IMR-90 (cell line): Measurements from ENCODE around the gene TRNAU1AP. TPM values are rescaled to one million over a fixed set of nuclear protein-coding genes. Genes with fewer than 3 reads are reported as not detected.
A peak's percentile ranks its signal among the peaks of the same experiment; 100 is the strongest.

ENCODE experiments used
- ATAC-seq: fragments of 200-7000 bp; cut with Tn5 transposase; 2 replicates; pipeline ENCODE4 v1.9.1; 2020; ENCODE audit warnings: low read depth, mild to moderate bottlenecking, moderate library complexity
- BruUV-seq: library from RNA; stranded (reverse); fragments of 400-500 nt; replicated peaks from 2 replicates; lab custom pipeline; 2021; lab: Mats Ljungman, UMichigan
- CTCF ChIA-PET: fragments of 300-600 bp; formaldehyde crosslinking; extraction: SDS; loops from one replicate; lab custom pipeline; 2021; ENCODE audit warnings: antibody characterized with exemption; lab: Yijun Ruan, JAX
- POLR2A ChIA-PET: fragments of 300-600 bp; sonication (Branson Sonifier 250); formaldehyde crosslinking; loops from one replicate; lab custom pipeline; 2022; ENCODE audit warnings: antibody characterized with exemption; ENCODE audit not compliant: unreplicated experiment; lab: Charles Lee
- DNase-seq: peaks from one replicate; pipeline ENCODE4 v3.0.0; 2013
- H2AFZ ChIP-seq: replicated peaks from 2 replicates; pipeline ENCODE3; 2013; ENCODE audit warnings: low read length, mild to moderate bottlenecking; ENCODE audit not compliant: poor library complexity
- H2AK5ac ChIP-seq: 2 replicates; pipeline ENCODE4 v1.6.1; 2013; ENCODE audit warnings: low read depth, low read length, inconsistent platforms
- H2AK9ac ChIP-seq: replicated peaks from 2 replicates; pipeline ENCODE3; 2013; ENCODE audit warnings: mild to moderate bottlenecking, low read depth, low read length, moderate library complexity; ENCODE audit not compliant: poor library complexity
- H2BK120ac ChIP-seq: 2 replicates; pipeline ENCODE4 v1.6.1; 2013; ENCODE audit warnings: low read depth, low read length, inconsistent platforms
- H2BK15ac ChIP-seq: 3 replicates; pipeline ENCODE4 v1.6.1; 2013; ENCODE audit warnings: low read depth, low read length, inconsistent platforms
- H2BK20ac ChIP-seq: 2 replicates; pipeline ENCODE4 v1.6.1; 2013; ENCODE audit warnings: low read depth, mild to moderate bottlenecking, inconsistent platforms, low read length, moderate library complexity
- H2BK5ac ChIP-seq: 2 replicates; pipeline ENCODE4 v1.6.1; 2013; ENCODE audit warnings: mild to moderate bottlenecking, low read depth, low read length, inconsistent platforms; ENCODE audit not compliant: poor library complexity, severe bottlenecking
- H3K14ac ChIP-seq: replicated peaks from 2 replicates; pipeline ENCODE4 v1.6.1; 2013; ENCODE audit warnings: low read depth, low read length, inconsistent platforms
- H3K18ac ChIP-seq: 2 replicates; pipeline ENCODE4 v1.6.1; 2013; ENCODE audit warnings: low read depth, low read length, control low read depth
- H3K23ac ChIP-seq: 2 replicates; pipeline ENCODE4 v1.6.1; 2013; ENCODE audit warnings: low read depth, low read length, inconsistent platforms
- H3K27ac ChIP-seq: 2 replicates; pipeline ENCODE4 v1.5.1; 2013; ENCODE audit warnings: mild to moderate bottlenecking, control low read depth, low read length; ENCODE audit not compliant: insufficient read depth
- H3K27me3 ChIP-seq: 2 replicates; pipeline ENCODE4 v1.6.1; 2013; ENCODE audit warnings: low read length; ENCODE audit not compliant: control insufficient read depth, insufficient read depth
- H3K36me3 ChIP-seq: 2 replicates; pipeline ENCODE4 v1.6.1; 2013; ENCODE audit warnings: low read length, mixed read lengths; ENCODE audit not compliant: control insufficient read depth, insufficient read depth
- H3K4ac ChIP-seq: 2 replicates; pipeline ENCODE4 v1.6.1; 2013; ENCODE audit warnings: low read depth, low read length, inconsistent platforms
- H3K4me1 ChIP-seq: 2 replicates; pipeline ENCODE4 v1.6.1; 2013; ENCODE audit warnings: low read length, mixed read lengths; ENCODE audit not compliant: control insufficient read depth, insufficient read depth
- H3K4me2 ChIP-seq: 2 replicates; pipeline ENCODE4 v1.6.1; 2013; ENCODE audit warnings: low read depth, mild to moderate bottlenecking, control low read depth, low read length, moderate library complexity
- H3K4me3 ChIP-seq: 2 replicates; pipeline ENCODE4 v1.5.1; 2013; ENCODE audit warnings: low read depth, mild to moderate bottlenecking, control low read depth, low read length, moderate library complexity; ENCODE audit not compliant: insufficient read depth
- H3K56ac ChIP-seq: 2 replicates; pipeline ENCODE4 v1.6.1; 2013; ENCODE audit warnings: low read length, inconsistent platforms; ENCODE audit not compliant: insufficient read depth; ENCODE audit errors: extremely low read depth
- H3K79me1 ChIP-seq, 2 experiments: 2 replicates each; pipeline ENCODE4 v1.6.1; 2013; ENCODE audit warnings: low read length in 2 of 2, inconsistent platforms in 1 of 2, low read depth in 1 of 2
- H3K9ac ChIP-seq: 2 replicates; pipeline ENCODE4 v1.6.1; 2013; ENCODE audit warnings: low read depth, low read length, control low read depth
- H3K9me1 ChIP-seq: 2 replicates; pipeline ENCODE4 v1.6.1; 2013; ENCODE audit warnings: low read length, inconsistent platforms; ENCODE audit not compliant: insufficient read depth
- H3K9me3 ChIP-seq: 2 replicates; pipeline ENCODE4 v1.6.1; 2013; ENCODE audit warnings: low read length; ENCODE audit not compliant: control insufficient read depth, insufficient read depth
- H4K20me1 ChIP-seq: 2 replicates; pipeline ENCODE4 v1.6.1; 2013; ENCODE audit warnings: low read length, inconsistent platforms; ENCODE audit not compliant: insufficient read depth
- H4K5ac ChIP-seq: 2 replicates; pipeline ENCODE4 v1.6.1; 2013; ENCODE audit warnings: mild to moderate bottlenecking, low read depth, low read length, control low read depth
- H4K8ac ChIP-seq, 2 experiments: 2 replicates each; pipeline ENCODE4 v1.6.1; 2013; ENCODE audit warnings: low read depth in 2 of 2, low read length in 2 of 2, control low read depth in 1 of 2, inconsistent platforms in 1 of 2
- H4K91ac ChIP-seq: 2 replicates; pipeline ENCODE4 v1.6.1; 2013; ENCODE audit warnings: low read depth, low read length, inconsistent platforms; ENCODE audit not compliant: insufficient read depth
- BHLHE40 ChIP-seq: fragments of 150-350 bp; IDR thresholded peaks from 2 replicates; pipeline ENCODE4 v1.6.1; 2016; ENCODE audit warnings: mild to moderate bottlenecking, low read depth, low read length
- MAZ ChIP-seq: IDR thresholded peaks from 2 replicates; pipeline ENCODE4 v1.6.1; 2012; ENCODE audit warnings: low read depth, mild to moderate bottlenecking, low read length, improper control_type of control experiment, moderate library complexity, borderline replicate concordance
- MXI1 ChIP-seq: IDR thresholded peaks from 2 replicates; pipeline ENCODE4 v1.6.1; 2012; ENCODE audit warnings: low read depth, mild to moderate bottlenecking, low read length, moderate library complexity, borderline replicate concordance
- RCOR1 ChIP-seq: IDR thresholded peaks from 2 replicates; pipeline ENCODE4 v1.6.1; 2012; ENCODE audit warnings: mild to moderate bottlenecking, low read length, improper control_type of control experiment; ENCODE audit not compliant: insufficient replicate concordance
- RFX5 ChIP-seq: IDR thresholded peaks from 2 replicates; pipeline ENCODE4 v1.8.0; 2012; ENCODE audit warnings: low read depth, mild to moderate bottlenecking, low read length, moderate library complexity
- SMC3 ChIP-seq: fragments of 150-350 bp; IDR thresholded peaks from 2 replicates; pipeline ENCODE4 v1.6.1; 2016; ENCODE audit warnings: low read depth, mild to moderate bottlenecking, antibody characterized with exemption, low read length, moderate library complexity
- WGBS, 2 experiments: methylation state at CpG; one replicate each; pipeline versions ENCODE4 v1.1.5 to v1.1.7; 2013; ENCODE audit warnings: missing lambda C conversion rate in 2 of 2; ENCODE audit not compliant: insufficient read length in 1 of 2; ENCODE audit errors: extremely low coverage in 2 of 2; 5-methylcytosine and 5-hydroxymethylcytosine counted together
- dilution Hi-C: fragments of 300-500 bp; cut with HindIII; formaldehyde crosslinking; loops from one replicate; pipeline ENCODE4 v1.14.3; 2018; ENCODE audit warnings: low sequenced_read_pairs; ENCODE audit not compliant: unreplicated experiment
- in situ Hi-C: fragments of 300-500 bp; cut with MboI; formaldehyde crosslinking; loops from 3 replicates; pipeline ENCODE4 v1.14.3; 2019; ENCODE audit warnings: low sequenced_read_pairs, inconsistent platforms, mixed read lengths
- intact Hi-C: fragments of 100-400 bp; cut with micrococcal nuclease; formaldehyde crosslinking; loops from 2 replicates; pipeline ENCODE4 v1.10.0; 2022
- polyA plus RNA-seq, 3 experiments: library from polyadenylated mRNA; depleted of rRNA; stranded (reverse); fragments of >200 nt; gene quantifications; 2 replicates each; pipeline ENCODE4 v1.2.3, GENCODE V29; 2012; ENCODE audit warnings: low replicate concordance in 1 of 3
- total RNA-seq: library from RNA; depleted of rRNA; stranded (reverse); fragments of >200 nt; gene quantifications from 2 replicates; pipeline ENCODE4 v1.2.3, GENCODE V29; 2012

The TRNAU1AP gene
- total and polyA plus RNA-seq, 2 of the 4 experiments (the other 2 are of a cell fraction): 23.3 to 23.8 TPM

- H2BK15ac ChIP-seq: no peak overlapping the region
- H3K36me3 ChIP-seq: peaks cover 18% of the 10 kb centered on the region
- ChIA-PET CTCF (no interaction called here), POLR2A (no interaction called here)
- H3K18ac ChIP-seq: no peak overlapping the region
- H2AK9ac ChIP-seq: peak overlapping the region; percentile 53
- no peak overlapping the region for H3K4ac ChIP-seq
- H4K8ac ChIP-seq: no peak overlapping the region
- H3K9me1 ChIP-seq: peaks cover 8% of the 10 kb centered on the region; the same call in 1 of the 2 replicates
- H2BK20ac ChIP-seq: no peak overlapping the region
- H3K4me1 ChIP-seq: no peaks in the 10 kb centered on the region
- H3K4me2 ChIP-seq: no peak overlapping the region
- no peak overlapping the region for H3K9ac ChIP-seq
- no peak overlapping the region for H3K56ac ChIP-seq
- no peaks in the 10 kb centered on the region for H3K27me3 ChIP-seq
- no peak overlapping the region for H3K27ac ChIP-seq
- no peak overlapping the region for H3K23ac ChIP-seq
- in situ Hi-C loops: no loop called here
- no peaks in the 10 kb centered on the region for H3K9me3 ChIP-seq
- ATAC-seq (no peak; the same call in 1 of the 2 replicates), DNase-seq (no peak)
- H4K5ac ChIP-seq: no peak overlapping the region
- intact Hi-C loops: no loop called here
- no peak overlapping the region for H2AFZ ChIP-seq
- no peak overlapping the region for H2BK5ac ChIP-seq
- no peak overlapping the region for H2AK5ac ChIP-seq
- no peak overlapping the region for H4K91ac ChIP-seq
- peaks cover 17 to 46% of the 10 kb centered on the region in 2 experiments for H3K79me1 ChIP-seq
- 100% methylated on average over 1 of the region's 9 CpGs; no CpG with 5 or more reads in 1 of the 2 experiments for WGBS, 2 experiments
- no peaks in the 10 kb centered on the region; the same call in 1 of the 2 replicates for H4K20me1 ChIP-seq
- no peak overlapping the region for H2BK120ac ChIP-seq
- BruUV-seq: no TSS peak
- H3K4me3 ChIP-seq: no peak overlapping the region
- dilution Hi-C loops: no loop called here
- TF ChIP-seq RFX5: no peak
- TF ChIP-seq SMC3: no peak
- TF ChIP-seq MXI1: no peak
- TF ChIP-seq MAZ: no peak
- no peak for TF ChIP-seq BHLHE40
- no peak for TF ChIP-seq RCOR1
- H3K14ac ChIP-seq: no peak overlapping the region
These were observed 26.0 kb upstream of the TRNAU1AP start for GRCh38 chr1:28526886-28527285.
